HCT116 (cell line): Measurements from ENCODE around the gene RAB36.

Experiments
- EGR1 ChIP-seq: IDR thresholded peaks from 2 replicates; pipeline ENCODE4 v1.6.1; 2012; ENCODE audit warnings: low read depth
- EZH2 ChIP-seq: fragments of 200-600 bp; sonication (generic); IDR thresholded peaks from 2 replicates; pipeline ENCODE4 v1.6.1; 2017; ENCODE audit warnings: antibody characterized with exemption, mixed run types
- EZH2phosphoT487 ChIP-seq: fragments of 200-600 bp; IDR thresholded peaks from 2 replicates; pipeline ENCODE4 v1.6.1; 2018; ENCODE audit warnings: antibody characterized with exemption, borderline replicate concordance
- JUND ChIP-seq: IDR thresholded peaks from 2 replicates; pipeline ENCODE4 v1.6.1; 2012
- POLR2A ChIP-seq: IDR thresholded peaks from 2 replicates; pipeline ENCODE4 v1.7.0; 2011; ENCODE audit warnings: borderline replicate concordance; ENCODE audit not compliant: insufficient read depth, insufficient read length; ENCODE audit errors: extremely low read depth
- POLR2AphosphoS5 ChIP-seq: IDR thresholded peaks from 2 replicates; pipeline ENCODE4 v1.6.1; 2011; ENCODE audit warnings: mild to moderate bottlenecking, low read depth, low read length, moderate library complexity
- RAD21 ChIP-seq: IDR thresholded peaks from 2 replicates; pipeline ENCODE4 v1.6.1; 2012; ENCODE audit warnings: low read depth, mild to moderate bottlenecking
- SIN3A ChIP-seq: IDR thresholded peaks from 2 replicates; pipeline ENCODE4 v1.6.1; 2012; ENCODE audit warnings: low read depth
- TF ChIP-seq, protein P1 (sequence below), 3 experiments: fragments of 200-600 bp in 1 of 3; sonication (generic) in 1 of 3; IDR thresholded peaks in 2 of 3; conservative IDR thresholded peaks in 1 of 3; 2 replicates each; pipeline ENCODE4 v1.5.1; 2012 to 2017; ENCODE audit warnings: low read depth in 2 of 3, low read length in 2 of 3, antibody characterized with exemption in 1 of 3, borderline replicate concordance in 1 of 3, control low read depth in 1 of 3, mild to moderate bottlenecking in 1 of 3, mixed read lengths in 1 of 3, mixed run types in 1 of 3, moderate library complexity in 1 of 3; ENCODE audit not compliant: insufficient read depth in 1 of 3
- TF ChIP-seq, protein P2 (sequence below): IDR thresholded peaks from 2 replicates; pipeline ENCODE4 v1.6.1; 2012

DNA sequence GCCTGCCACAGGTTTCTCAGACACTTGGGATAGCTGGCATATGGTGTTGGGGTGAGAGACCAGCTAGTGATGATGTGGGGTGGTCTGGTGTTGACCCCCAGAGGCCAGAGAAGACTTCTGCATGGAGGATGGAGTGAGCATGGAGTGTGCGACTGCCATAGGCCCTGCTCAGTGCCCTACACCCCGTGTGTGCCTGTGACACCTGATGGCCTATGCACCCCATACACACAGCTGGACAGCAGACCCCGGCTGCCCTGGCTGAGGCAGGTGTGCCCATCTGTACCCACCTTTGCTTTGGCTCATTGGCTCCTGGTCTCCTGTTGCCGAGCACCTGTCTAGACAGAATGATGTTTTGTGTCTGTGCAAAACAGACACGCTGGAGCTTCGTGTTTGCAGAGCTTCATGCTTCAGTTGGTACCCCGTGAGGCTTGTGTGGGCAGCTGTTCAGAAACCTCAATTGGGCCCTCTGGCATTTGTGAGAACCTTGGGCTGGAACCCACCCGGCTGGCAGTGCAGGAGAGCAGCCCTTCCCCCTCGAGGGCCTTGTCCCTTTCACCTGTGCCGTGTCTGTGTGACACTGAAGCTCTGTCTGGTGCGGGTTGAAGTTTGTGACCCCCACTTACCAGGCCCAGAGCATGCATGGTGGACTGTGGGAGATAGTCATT lies 62.6 kb downstream of the RAB36 start:
- TF ChIP-seq EGR1, result no peak
- TF ChIP-seq, protein P1, sequence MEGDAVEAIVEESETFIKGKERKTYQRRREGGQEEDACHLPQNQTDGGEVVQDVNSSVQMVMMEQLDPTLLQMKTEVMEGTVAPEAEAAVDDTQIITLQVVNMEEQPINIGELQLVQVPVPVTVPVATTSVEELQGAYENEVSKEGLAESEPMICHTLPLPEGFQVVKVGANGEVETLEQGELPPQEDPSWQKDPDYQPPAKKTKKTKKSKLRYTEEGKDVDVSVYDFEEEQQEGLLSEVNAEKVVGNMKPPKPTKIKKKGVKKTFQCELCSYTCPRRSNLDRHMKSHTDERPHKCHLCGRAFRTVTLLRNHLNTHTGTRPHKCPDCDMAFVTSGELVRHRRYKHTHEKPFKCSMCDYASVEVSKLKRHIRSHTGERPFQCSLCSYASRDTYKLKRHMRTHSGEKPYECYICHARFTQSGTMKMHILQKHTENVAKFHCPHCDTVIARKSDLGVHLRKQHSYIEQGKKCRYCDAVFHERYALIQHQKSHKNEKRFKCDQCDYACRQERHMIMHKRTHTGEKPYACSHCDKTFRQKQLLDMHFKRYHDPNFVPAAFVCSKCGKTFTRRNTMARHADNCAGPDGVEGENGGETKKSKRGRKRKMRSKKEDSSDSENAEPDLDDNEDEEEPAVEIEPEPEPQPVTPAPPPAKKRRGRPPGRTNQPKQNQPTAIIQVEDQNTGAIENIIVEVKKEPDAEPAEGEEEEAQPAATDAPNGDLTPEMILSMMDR (IDR thresholded peaks at IDR 0.05 in 2 of 3, conservative IDR thresholded peaks at IDR 0.05 in 1 of 3; ENCODE audit: borderline replicate concordance in 1 of 3, insufficient read depth in 1 of 3, low read depth in 2 of 3, low read length in 2 of 3), result no peak
- TF ChIP-seq EZH2phosphoT487, result no peak
- no peak for TF ChIP-seq RAD21
- TF ChIP-seq SIN3A, result no peak
- no peak for TF ChIP-seq EZH2
- TF ChIP-seq, protein P2, sequence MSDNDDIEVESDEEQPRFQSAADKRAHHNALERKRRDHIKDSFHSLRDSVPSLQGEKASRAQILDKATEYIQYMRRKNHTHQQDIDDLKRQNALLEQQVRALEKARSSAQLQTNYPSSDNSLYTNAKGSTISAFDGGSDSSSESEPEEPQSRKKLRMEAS, result no peak
- TF ChIP-seq POLR2AphosphoS5, result no peak
- no peak for TF ChIP-seq JUND
- TF ChIP-seq POLR2A, result no peak
